H1 (cell line): ENCODE results near the gene FAT2. TPM values are rescaled to one million over a fixed set of nuclear protein-coding genes. Genes with fewer than 3 reads are reported as not detected.

Experiments
- CTCF ChIA-PET: fragments of 300-600 bp; sonication (Branson Sonifier 250); formaldehyde crosslinking; loops from one replicate; lab custom pipeline; 2021; ENCODE audit not compliant: partially characterized antibody; lab: Charles Lee
- POLR2A ChIA-PET: fragments of 300-600 bp; sonication (Branson Sonifier 250); formaldehyde crosslinking; loops from one replicate; lab custom pipeline; 2021; ENCODE audit warnings: inconsistent platforms; ENCODE audit not compliant: partially characterized antibody; lab: Charles Lee
- DNase-seq, 2 experiments: peaks; one replicate each; pipeline versions ENCODE4 v3.0.0 to v3.0.0-alpha.2; 2010 to 2022; ENCODE audit warnings: low spot score in 2 of 2, low read depth in 1 of 2, mixed read lengths in 1 of 2
- FAIRE-seq: peaks from 2 replicates; lab custom pipeline; 2011; peaks lifted over from hg19 to GRCh38; lab: Jason Lieb, UNC
- H2AFZ ChIP-seq: 2 replicates; pipeline ENCODE4 v1.8.1; 2012; ENCODE audit warnings: low read length, inconsistent platforms
- H2AK5ac ChIP-seq: 2 replicates; pipeline ENCODE4 v1.6.1; 2013; ENCODE audit warnings: low read depth, low read length
- H2BK120ac ChIP-seq: replicated peaks from 2 replicates; pipeline ENCODE3; 2013; ENCODE audit warnings: low read depth, low read length, inconsistent platforms
- H2BK12ac ChIP-seq: 2 replicates; pipeline ENCODE4 v1.6.1; 2013; ENCODE audit warnings: low read depth, low read length
- H2BK15ac ChIP-seq: 2 replicates; pipeline ENCODE4 v1.6.1; 2013; ENCODE audit warnings: low read length
- H2BK20ac ChIP-seq: 2 replicates; pipeline ENCODE4 v1.6.1; 2013; ENCODE audit warnings: low read length
- H2BK5ac ChIP-seq: 2 replicates; pipeline ENCODE4 v1.6.1; 2013; ENCODE audit warnings: low read depth, low read length
- H3K14ac ChIP-seq: 2 replicates; pipeline ENCODE4 v1.6.1; 2013; ENCODE audit warnings: inconsistent platforms; ENCODE audit not compliant: insufficient read length
- H3K18ac ChIP-seq: 2 replicates; pipeline ENCODE4 v1.6.1; 2013; ENCODE audit warnings: low read length; ENCODE audit errors: extremely low read depth
- H3K23ac ChIP-seq: 2 replicates; pipeline ENCODE4 v1.6.1; 2013; ENCODE audit warnings: inconsistent platforms; ENCODE audit not compliant: insufficient read length
- H3K23me2 ChIP-seq: 2 replicates; pipeline ENCODE4 v1.6.1; 2013; ENCODE audit warnings: low read depth, low read length
- H3K27ac ChIP-seq: 2 replicates; pipeline ENCODE4 v1.6.1; 2011; ENCODE audit warnings: low read depth, low read length, inconsistent platforms
- H3K27me3 ChIP-seq, 4 experiments: replicated peaks in 1 of 4; 1 replicate in 1 of 4; 2 replicates in 3 of 4; pipeline versions ENCODE4 v1.6.1 to v1.8.1; 2011 to 2013; ENCODE audit warnings: low read length in 3 of 4, mild to moderate bottlenecking in 3 of 4, inconsistent platforms in 2 of 4, mixed read lengths in 2 of 4, moderate library complexity in 1 of 4; ENCODE audit not compliant: control insufficient read depth in 3 of 4, insufficient read depth in 3 of 4; ENCODE audit errors: extremely low read depth in 1 of 4
- H3K36me3 ChIP-seq, 4 experiments: 2 replicates each; pipeline versions ENCODE4 v1.6.1 to v1.8.1; 2011 to 2013; ENCODE audit warnings: mild to moderate bottlenecking in 4 of 4, low read length in 3 of 4, moderate library complexity in 2 of 4, control low read depth in 1 of 4, inconsistent platforms in 1 of 4; ENCODE audit not compliant: insufficient read depth in 4 of 4, control insufficient read depth in 2 of 4
- H3K4ac ChIP-seq: replicated peaks from 2 replicates; pipeline ENCODE3; 2013; ENCODE audit warnings: low read length, low read depth, mixed read lengths, inconsistent platforms; ENCODE audit not compliant: insufficient read length
- H3K4me1 ChIP-seq, 4 experiments: replicated peaks in 1 of 4; 1 replicate in 1 of 4; 2 replicates in 3 of 4; pipeline versions ENCODE4 v1.6.1 to v1.8.1; 2011 to 2013; ENCODE audit warnings: low read length in 3 of 4, inconsistent platforms in 2 of 4, mixed read lengths in 1 of 4; ENCODE audit not compliant: insufficient read depth in 4 of 4, control insufficient read depth in 3 of 4
- H3K4me2 ChIP-seq, 2 experiments: 2 replicates each; pipeline versions ENCODE4 v1.6.1 to v1.8.1; 2011 to 2013; ENCODE audit warnings: low read depth in 2 of 2, low read length in 2 of 2, control low read depth in 1 of 2, inconsistent platforms in 1 of 2, mild to moderate bottlenecking in 1 of 2; ENCODE audit not compliant: insufficient read depth in 1 of 2
- H3K4me3 ChIP-seq, 4 experiments: fragments of 200-600, 300-600 bp in 1 of 4; sonication (generic), shearing (Covaris generic), sonication (Bioruptor Twin) in 1 of 4; 2 replicates each; pipeline versions ENCODE4 v1.5.1 to v1.8.1; 2011 to 2016; ENCODE audit warnings: low read length in 4 of 4, low read depth in 3 of 4, control low read depth in 2 of 4, inconsistent platforms in 2 of 4, mild to moderate bottlenecking in 2 of 4, mixed read lengths in 1 of 4, moderate library complexity in 1 of 4; ENCODE audit not compliant: insufficient read depth in 2 of 4; ENCODE audit errors: extremely low read depth in 1 of 4
- H3K56ac ChIP-seq: replicated peaks from 2 replicates; pipeline ENCODE3; 2013; ENCODE audit warnings: low read depth, mild to moderate bottlenecking, mixed read lengths, low read length, inconsistent platforms; ENCODE audit not compliant: insufficient read length
- H3K79me1 ChIP-seq: 2 replicates; pipeline ENCODE4 v1.6.1; 2013; ENCODE audit warnings: low read depth, low read length, control low read depth
- H3K79me2 ChIP-seq, 2 experiments: 2 replicates each; pipeline versions ENCODE4 v1.6.1 to v1.8.1; 2012 to 2013; ENCODE audit warnings: low read length in 2 of 2, mild to moderate bottlenecking in 2 of 2, inconsistent platforms in 1 of 2; ENCODE audit not compliant: insufficient read depth in 2 of 2, control insufficient read depth in 1 of 2
- H3K9ac ChIP-seq, 4 experiments: replicated peaks in 1 of 4; 1 replicate in 1 of 4; 2 replicates in 3 of 4; pipeline versions ENCODE4 v1.6.1 to v1.8.1; 2011 to 2013; ENCODE audit warnings: low read depth in 3 of 4, low read length in 3 of 4, control low read depth in 2 of 4, mild to moderate bottlenecking in 2 of 4, moderate library complexity in 2 of 4, inconsistent platforms in 1 of 4; ENCODE audit errors: extremely low read depth in 1 of 4
- H3K9me3 ChIP-seq, 2 experiments: 2 replicates each; pipeline versions ENCODE4 v1.6.1 to v1.8.1; 2012 to 2013; ENCODE audit warnings: mild to moderate bottlenecking in 2 of 2, moderate library complexity in 2 of 2, control low read depth in 1 of 2, inconsistent platforms in 1 of 2, low read depth in 1 of 2, low read length in 1 of 2, mixed read lengths in 1 of 2; ENCODE audit not compliant: insufficient read depth in 2 of 2
- H4K20me1 ChIP-seq, 2 experiments: replicated peaks in 1 of 2; 2 replicates each; pipeline versions ENCODE3 to v1.8.1; 2011 to 2013; ENCODE audit warnings: inconsistent platforms in 2 of 2, low read length in 2 of 2, mild to moderate bottlenecking in 1 of 2; ENCODE audit not compliant: insufficient read depth in 2 of 2, control insufficient read depth in 1 of 2
- H4K5ac ChIP-seq: 2 replicates; pipeline ENCODE4 v1.6.1; 2013; ENCODE audit warnings: low read length, low read depth, mixed read lengths, inconsistent platforms; ENCODE audit not compliant: insufficient read length
- H4K8ac ChIP-seq: 2 replicates; pipeline ENCODE4 v1.8.0; 2013; ENCODE audit warnings: mild to moderate bottlenecking, moderate library complexity, low read length, inconsistent platforms; ENCODE audit not compliant: insufficient read depth; ENCODE audit errors: extremely low read depth
- H4K91ac ChIP-seq: replicated peaks from 2 replicates; pipeline ENCODE3; 2013; ENCODE audit warnings: low read length, mixed read lengths, inconsistent platforms; ENCODE audit not compliant: insufficient read length
- WGBS, 2 experiments: shearing (Covaris generic) in 1 of 2; methylation state at CpG; one replicate each; pipeline versions ENCODE4 v1.1.6 to v1.1.7; 2013 to 2015; ENCODE audit warnings: low lambda C conversion rate in 2 of 2, mixed read lengths in 2 of 2, inconsistent platforms in 1 of 2, low coverage in 1 of 2, missing lambda C conversion rate in 1 of 2; ENCODE audit not compliant: insufficient replicate concordance in 2 of 2, insufficient coverage in 1 of 2, insufficient read length in 1 of 2; ENCODE audit errors: extremely low coverage in 1 of 2, missing lambda C conversion rate in 1 of 2; 5-methylcytosine and 5-hydroxymethylcytosine counted together
- polyA plus RNA-seq, 7 experiments: library from polyadenylated mRNA; depleted of rRNA in 3 of 7; stranded (reverse) in 5 of 7; unstranded in 2 of 7; fragments of >200 nt in 5 of 7; fragments of 200-250 nt in 2 of 7; gene quantifications; 1 replicate in 5 of 7; 2 replicates in 1 of 7; 4 replicates in 1 of 7; pipeline versions ENCODE4 v1.2.1 to v1.2.3, GENCODE V29; 2011 to 2013; ENCODE audit warnings: missing spikeins in 2 of 7, mixed read lengths in 2 of 7
- total RNA-seq: library from RNA; stranded (reverse); fragmentation: NEBNext Ultra II Directional; extraction: Animal tissue kit (Norgen Biotek cat#: 25700); gene quantifications from 2 replicates; pipeline ENCODE4 v1.2.1, GENCODE V29; 2021

The FAT2 gene
- total and polyA plus RNA-seq, 2 of the 8 experiments (the other 6 are each of a cell fraction or from before 2014, with no cell fraction given), result 0.12 to 0.30 TPM

- Histone ChIP-seq H3K27me3 (no peaks in the 10 kb centered on the region; a peak in 1 of 7 replicates), H3K36me3 (no peaks in the 10 kb centered on the region), H3K56ac (no peak overlapping the region), H3K9ac (no peak overlapping the region), H2BK20ac (no peak overlapping the region), H4K91ac (no peak overlapping the region), H4K20me1 (no peaks in the 10 kb centered on the region), H4K8ac (no peak overlapping the region), H3K18ac (no peak overlapping the region), H3K9me3 (no peaks in the 10 kb centered on the region), H3K23me2 (no peaks in the 10 kb centered on the region), H3K4me3 (no peak overlapping the region), H2BK12ac (no peak overlapping the region), H3K79me1 (no peaks in the 10 kb centered on the region), H3K27ac (no peak overlapping the region), H2BK5ac (peak overlapping the region; percentile 18; the same call in 1 of the 2 replicates), H2AK5ac (no peak overlapping the region), H3K4ac (no peak overlapping the region), H3K4me1 (peaks cover 0 to 5% (median 2%) of the 10 kb centered on the region in 4 experiments; a peak in 2 of 7 replicates), H3K4me2 (no peak overlapping the region), H3K23ac (no peak overlapping the region), H3K79me2 (no peaks in the 10 kb centered on the region), H2BK120ac (no peak overlapping the region), H2AFZ (no peak overlapping the region), H4K5ac (no peak overlapping the region), H2BK15ac (no peak overlapping the region), H3K14ac (no peak overlapping the region)
- CTCF ChIA-PET, result interaction anchor here (0.9 to 2.1 kb wide), 6 partner anchors 12 to 185 kb away, joined by 3 to 7 read pairs (median 6); partner anchors contain the start of gene SLC36A1
- DNase-seq (no peak), FAIRE-seq (no peak)
- 86% methylated on average over 8 of the region's 8 CpGs; no CpG with 5 or more reads in 1 of the 2 experiments for WGBS, 2 experiments
- POLR2A ChIA-PET, result interaction anchor here (0.6 kb wide), 1 partner anchor 285 kb away, joined by 4 read pairs; no protein-coding TSS in a partner anchor
These were observed 41.8 kb upstream of the FAT2 start for GRCh38 chr5:151632941-151633340.
